Amygdala (tissue), 56 donors: ENCODE data around the gene MEGF11.

Experiments
- DNase-seq, 56 donors: peaks; one replicate each; lab custom pipeline; 2025; lab: John Stamatoyannopoulos, UW

Gene MEGF11

DNA sequence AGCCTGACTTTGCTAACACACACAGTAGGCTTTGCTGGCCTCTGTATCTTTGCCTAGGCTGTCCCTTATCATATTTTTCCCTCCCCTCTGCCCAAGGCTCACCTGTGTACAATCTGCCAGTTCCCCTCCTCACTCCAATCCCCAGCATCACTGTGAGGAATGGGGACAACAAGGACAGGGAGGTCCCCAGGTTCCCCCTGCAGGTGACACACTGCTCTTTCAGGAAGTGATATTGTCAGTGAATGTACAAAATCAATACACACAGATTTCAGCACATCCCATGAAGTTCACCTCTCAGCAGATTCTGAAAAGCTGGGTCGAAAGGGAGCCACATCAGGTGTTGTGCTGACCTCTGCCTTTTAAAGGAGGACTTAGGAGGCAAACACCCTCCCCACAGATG lies 206.8 kb downstream of the MEGF11 start:
- DNase-seq, result no peak

DNA sequence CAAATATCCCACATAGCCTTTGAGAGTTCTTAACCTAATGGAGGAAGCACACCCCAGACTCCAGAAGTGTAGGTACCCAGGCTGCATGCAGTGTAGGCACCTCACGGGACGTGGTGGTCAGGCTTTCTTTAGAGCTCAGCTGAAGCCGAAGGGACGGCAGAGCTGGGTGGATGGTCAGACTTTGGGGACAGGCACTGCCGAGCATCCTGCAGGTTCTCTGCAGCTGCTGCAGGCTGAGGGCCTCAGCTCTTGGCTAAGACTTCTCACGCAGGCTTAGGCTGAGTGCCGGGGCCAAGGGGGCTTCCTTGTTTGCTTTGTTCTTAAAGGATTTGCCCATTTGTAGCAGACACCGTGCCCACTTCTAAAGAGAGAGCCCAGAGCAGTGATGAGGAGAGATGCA lies 207.2 kb downstream of the MEGF11 start:
- no peak for DNase-seq

DNA sequence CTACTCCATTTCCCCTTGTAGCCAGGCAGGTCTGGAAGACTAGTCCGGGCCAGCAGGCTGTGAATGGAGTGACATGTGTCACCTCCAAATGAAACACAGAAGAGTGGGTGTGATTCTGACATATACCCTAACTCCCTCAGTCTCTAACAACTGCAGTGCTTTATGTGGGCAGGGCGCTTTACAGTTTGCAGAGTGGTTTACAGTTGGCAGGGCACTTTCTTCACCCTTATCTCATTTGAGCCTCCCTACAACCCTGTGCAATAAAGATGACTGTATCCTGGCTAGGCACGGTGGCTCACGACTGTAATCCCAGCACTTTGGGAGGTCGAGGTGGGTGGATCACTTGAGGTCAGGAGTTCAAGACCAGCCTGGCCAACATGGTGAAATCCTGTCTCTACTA lies 208.0 kb downstream of the MEGF11 start:
- no peak for DNase-seq

DNA sequence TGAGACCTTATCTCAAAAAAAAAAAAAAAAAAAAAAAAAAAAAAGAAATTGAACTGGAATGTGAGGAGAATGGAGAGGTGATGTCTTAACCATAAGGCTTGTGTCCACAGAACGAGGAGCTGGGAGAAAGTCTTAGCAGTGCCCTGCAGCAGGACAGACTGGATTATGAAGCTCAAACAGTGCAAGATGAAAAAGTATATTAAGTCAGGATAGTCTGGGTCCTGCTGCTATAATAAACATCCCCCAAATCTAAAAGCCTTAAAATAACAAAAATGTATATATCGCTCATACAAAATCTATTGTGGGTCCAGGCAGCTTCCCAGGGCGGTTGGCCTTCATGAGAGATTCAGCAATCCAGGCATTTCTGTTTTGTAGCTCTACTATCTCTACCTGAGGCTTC lies 208.7 kb downstream of the MEGF11 start:
- no peak for DNase-seq

DNA sequence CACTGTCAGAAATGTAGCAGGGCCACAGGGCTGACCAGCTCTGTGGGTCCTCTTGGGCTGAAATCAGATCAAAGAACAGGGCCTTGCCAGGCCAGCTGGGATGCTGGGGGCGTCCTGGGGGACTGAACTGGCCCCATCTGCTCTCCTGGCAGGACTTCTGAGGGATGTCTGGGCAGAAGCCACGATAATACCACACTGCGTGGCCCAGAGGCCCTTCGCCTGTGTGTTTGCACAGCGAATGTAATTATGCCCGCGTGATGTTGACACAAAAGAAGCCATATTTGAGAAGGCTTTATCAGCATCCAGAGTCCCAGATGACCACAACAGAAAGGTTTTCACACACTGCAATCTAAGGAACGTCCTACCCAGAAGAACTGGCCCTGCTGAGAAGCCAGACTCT lies 210.3 kb downstream of the MEGF11 start:
- no peak for DNase-seq

DNA sequence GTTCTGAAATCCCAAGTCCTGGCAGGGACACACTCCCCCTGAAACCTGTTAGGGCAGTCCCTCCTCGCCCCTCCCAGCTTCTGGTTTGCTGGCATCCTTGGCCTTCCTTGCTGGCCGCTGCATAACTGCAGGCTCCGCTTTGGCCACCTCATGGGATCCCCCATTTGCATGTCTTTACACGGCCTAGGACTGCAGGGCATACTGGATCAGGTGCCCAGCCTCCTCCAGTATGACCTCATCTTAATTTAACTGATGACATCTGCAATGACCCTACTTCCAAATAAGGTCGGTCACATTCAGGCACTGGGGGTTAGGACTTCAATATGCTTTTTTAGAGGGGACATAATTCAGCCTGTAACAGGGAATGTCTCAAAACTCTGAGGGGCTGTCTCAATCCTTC lies 210.9 kb downstream of the MEGF11 start:
- DNase-seq, result no peak

DNA sequence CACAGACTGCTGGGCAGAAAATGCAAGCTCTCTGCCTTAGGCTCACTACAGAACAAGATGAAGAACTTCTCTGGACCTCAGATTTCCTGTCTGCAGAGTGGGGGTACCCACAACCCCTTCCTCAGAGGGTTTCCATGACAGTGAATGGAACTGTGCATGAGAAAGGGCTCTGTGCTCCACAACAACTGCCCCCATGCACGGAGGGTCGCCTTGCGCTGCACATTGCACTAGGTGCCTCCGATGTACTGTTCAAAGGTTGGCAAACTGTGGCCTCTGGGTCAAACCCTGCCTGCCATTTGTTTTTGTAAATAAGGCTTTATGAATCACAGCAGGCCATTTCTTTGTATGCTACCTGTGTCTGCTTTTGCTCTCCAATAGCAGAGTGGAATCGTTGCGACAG lies 212.3 kb downstream of the MEGF11 start:
- no peak for DNase-seq

DNA sequence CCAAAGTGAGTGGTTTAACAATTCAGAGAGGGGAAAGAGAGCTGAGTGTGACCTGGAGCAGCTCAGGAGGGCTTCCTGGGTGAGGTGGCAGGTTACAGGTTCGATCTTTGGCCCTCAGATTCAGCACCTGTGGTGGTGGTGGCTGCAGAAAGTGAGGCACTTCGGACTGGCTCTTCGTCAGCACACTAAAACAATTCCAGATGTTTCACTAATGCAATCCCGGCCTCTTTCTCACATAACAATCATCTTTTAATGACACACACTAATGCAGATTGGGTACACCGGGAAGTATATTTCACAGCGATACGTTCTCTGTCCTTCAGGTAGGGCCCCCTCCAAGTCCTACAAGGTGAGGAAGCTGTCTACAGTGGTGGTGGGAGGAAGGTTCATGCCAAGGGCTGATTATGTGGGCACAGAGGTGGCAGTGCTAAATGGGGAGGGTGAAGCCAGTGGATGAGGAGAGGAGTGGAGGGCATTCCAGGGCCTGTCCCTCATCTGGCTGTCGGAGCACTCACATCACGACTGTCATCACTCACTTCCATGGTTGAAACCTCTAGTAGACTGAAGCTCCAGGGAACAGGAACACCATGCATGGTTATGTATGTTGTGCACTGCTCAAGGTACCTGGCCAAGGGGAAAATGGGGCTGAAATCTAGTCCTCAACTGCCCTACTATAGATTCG lies 213.2 kb downstream of the MEGF11 start:
- DNase-seq, result no peak

DNA sequence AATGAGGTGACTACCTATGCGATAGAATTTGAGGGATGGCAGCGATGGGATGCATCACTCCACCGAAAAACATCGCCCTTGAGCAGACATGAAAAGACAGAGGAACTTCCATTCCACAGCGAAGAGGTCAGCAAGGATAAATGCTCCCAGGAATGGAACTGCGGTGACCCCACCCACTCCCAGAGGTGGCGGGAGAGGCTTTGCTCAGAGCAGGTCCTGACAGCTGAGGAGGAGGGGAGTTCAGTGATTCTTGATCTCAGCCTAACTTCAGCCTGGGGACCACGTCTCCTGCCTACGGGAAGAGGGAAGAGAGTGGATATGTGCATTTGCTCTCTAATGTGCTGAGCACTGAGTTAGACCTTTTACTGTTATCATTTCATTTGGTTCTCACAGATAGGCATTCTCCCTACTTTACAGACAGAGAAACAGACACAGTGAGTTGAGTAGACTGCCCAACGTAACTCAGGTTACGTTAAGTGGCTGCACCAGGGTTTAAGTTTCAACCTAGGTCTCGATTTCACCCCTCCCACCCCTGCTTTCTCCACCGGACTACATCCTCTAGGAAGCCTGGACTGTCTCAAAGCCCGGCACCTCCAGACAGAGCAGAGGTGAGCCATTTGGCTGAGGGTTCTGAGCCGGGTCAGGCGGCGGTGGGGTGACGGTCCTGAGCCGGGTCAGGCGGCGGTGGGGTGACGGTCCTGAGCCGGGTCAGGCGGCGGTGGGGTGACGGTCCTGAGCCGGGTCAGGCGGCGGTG lies 214.3 kb downstream of the MEGF11 start:
- DNase-seq, result no peak

DNA sequence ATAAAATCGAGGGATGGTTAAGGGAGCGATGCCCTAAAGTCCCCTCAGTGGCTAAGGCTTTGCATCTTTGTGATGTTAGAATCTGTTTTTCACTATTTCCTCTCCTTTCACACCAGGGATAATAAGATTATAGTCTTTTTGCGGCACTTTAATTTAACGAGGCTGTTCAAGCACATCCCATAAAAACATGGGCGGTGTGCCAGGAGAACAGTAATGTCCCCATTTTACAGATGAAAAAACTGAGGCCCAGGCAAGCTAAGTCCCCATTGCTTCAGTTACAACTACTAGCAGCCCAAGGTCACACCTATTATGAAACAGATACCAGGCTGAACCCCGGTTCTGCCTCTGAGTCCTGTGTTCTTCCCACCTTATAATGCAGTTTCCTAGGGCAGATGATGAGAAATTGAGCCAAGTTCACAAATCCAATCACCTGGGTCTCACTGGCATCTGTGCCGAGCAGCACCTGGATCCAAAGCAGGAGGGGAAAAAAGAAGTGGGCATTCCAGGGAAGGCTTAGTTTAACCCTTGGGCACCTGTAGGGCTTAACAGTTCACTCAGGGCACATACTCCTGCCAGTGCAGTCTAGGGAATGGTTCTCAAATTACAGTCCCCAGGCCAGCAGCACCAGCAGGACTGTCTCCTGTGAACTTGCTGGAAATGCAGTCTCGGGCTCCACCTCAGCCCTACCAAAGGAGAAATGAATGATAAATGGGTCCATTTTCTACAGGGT lies 215.0 kb downstream of the MEGF11 start:
- DNase-seq, result no peak

DNA sequence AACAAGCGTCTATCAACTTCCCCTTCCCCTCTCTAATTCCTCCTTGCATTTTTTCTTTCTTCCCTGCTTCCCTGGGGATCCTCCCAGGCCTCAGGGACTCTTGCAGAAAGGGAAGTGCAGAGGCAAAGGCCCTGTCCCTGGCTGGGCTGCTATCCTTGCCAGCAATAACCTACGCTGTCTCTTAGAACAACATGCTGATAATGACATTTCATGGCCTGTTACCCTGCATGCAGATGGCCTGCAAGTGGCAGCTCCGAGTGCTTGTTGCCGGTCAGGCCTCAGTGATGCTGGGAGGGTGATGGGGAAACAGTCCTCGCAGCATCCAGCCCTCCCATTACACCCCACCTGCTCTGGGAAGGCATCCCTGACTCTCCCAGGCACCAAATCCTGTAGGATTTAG lies 216.7 kb downstream of the MEGF11 start:
- no peak for DNase-seq

DNA sequence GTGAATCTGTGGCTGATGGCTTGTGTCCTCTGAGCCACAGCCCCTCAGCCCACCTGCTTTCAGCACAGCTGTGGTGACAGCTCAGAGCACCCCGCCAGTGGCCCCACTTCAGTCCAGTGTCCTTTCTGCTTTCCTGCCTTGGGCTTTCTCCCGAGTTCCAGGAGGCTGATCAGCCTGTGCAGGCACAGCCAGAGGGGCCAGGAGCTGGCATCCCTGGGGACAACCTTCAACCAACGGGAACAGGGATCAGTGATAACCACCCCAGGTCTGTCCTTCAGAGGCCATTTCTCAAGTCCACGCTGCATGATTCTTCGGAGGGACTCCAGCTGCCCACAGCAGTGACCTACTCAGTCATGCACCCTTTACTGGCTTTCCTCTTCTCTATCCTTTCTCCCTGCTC lies 217.6 kb downstream of the MEGF11 start:
- no peak for DNase-seq

DNA sequence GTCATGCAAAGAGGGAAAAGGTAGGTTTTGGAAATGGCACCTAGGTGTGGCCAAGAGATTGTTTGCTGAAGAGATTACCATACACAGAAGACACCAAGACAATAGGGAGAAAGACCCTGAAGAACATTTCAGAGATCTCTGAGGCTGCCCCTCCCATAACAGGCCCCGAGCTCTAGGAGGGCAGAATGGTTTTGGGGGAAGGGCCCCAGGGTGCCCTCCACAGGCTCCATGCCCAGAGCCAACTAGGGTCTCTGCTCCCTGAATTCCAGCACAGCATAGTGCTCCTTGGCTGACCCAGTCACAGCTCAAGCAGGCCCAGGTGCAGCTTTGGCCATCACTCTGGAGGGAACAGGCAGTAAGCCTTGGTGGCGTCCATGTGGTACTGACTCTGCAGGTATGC lies 220.4 kb downstream of the MEGF11 start:
- no peak for DNase-seq

DNA sequence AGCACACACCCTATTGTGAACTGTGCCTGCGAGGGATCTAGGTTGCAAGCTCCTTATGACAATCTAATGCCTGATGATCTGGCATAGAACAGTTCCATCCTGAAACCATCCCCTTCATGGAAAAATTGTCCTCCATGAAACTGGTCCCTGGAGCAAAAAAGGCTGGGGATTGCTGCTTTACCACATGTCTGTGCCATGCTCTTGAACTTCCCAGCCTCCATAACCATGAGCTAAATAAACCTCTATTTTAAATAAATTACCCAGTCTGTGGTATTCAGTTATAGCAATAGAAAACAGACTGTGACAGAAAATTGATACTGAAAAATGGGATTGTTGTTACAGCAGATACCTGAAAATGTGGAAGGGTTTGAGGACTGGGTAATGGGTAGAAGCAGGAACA lies 221.5 kb downstream of the MEGF11 start:
- no peak for DNase-seq

DNA sequence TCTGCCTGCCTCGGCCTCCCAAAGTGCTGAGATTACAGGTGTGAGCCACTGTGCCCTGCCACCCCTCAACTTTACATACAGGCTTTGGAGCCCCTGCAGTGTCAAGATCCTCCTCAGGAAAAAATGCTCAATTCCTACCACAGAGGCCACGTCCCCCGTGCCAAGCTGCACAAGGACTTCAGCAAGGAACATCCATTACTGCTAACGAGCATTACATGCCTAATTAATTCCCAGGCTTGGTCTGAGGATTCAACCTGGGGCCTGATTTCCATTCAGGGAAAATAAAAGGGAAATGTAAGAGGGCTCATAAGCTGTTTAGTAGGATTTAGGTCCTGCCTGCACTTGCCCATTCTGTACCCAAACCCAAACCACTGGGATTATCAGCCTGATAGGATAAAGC lies 222.9 kb downstream of the MEGF11 start:
- DNase-seq, result no peak

DNA sequence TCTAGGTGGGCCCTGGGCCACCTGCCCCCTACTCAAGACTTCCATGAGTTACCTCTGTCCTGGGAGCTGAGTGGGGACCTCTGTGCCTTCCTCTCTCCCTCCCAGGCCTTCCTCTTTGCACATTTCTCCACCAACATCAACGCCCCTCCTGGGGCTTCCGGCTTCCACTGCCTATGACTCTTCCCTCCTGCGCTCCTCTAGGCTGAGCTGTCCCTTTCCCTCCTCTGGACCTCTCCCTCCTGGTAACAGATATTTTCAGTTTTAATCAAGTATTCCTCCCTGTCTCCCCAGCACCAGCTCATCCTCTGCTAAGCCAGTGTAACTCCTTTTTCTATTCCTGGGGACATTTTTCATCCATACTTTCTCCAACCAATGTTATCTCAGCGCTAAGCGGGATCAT lies 223.9 kb downstream of the MEGF11 start:
- no peak for DNase-seq

DNA sequence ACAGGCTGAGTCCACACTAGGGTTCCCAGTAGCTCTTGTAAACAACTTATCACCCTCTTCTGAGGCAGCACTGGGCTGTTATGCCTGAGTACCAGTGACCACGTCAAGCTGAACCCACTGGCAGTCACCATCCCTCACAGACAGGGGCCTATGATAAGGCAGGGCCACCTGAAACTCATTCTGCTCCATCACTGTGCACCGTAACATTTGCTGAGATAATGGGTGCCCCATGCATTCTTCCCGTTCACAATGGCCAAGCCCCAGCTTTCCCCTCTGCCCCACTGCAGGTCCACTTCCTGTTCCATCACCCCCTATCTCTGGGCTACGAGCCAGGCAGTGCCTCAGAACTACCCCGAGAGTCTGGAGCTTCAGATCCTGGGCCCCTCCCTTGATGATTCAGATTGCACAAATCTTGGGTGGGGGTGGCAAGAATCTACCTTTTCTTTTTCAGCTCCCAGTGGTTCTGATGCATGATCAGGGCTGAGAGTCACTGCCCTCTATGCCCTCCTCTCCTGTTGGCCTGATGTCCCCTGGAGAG lies 226.2 kb downstream of the MEGF11 start:
- DNase-seq, result no peak

DNA sequence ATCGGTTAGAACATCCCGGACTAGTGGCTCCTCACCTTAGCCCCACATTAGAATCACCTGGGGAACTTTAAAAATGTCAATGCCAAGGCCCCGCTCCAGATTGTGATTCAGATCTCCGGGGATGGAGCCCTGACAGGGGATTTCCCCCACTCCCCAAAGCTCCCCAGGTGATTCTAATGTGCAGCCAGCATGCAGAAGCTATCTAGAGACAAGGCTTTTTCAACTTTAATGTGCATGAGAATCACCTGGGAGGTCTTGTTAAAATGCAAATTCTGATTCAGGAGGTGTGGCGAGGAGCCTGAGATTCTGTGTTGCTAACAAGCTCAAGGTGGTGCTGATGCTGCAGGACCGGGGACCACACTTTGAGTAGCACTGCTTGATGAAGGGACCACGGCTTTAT lies 227.6 kb downstream of the MEGF11 start:
- DNase-seq, result no peak

DNA sequence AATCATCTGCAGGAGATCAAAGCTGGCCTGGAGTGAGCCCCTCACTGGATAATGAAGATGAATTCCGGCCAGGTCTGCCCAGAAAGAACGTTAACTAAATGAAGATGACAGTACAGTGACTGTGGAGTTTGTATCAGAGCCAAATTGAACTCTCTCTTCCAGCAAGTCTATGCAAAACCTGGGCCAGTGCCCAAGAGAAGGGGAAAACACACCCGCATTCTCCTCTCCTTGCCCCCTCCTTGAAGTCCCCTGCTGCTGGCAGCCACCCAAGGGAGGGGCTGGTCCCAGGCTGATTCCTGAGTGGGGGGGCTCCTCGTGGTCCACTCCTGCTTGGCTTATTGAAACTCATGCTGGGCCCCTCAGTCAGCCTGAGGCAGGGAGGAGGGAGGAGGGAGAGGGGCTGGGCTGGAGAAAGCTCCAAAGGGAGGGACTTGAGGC lies 228.5 kb downstream of the MEGF11 start:
- peak in 24 of 56 donors; percentile 3 to 72 (median 14) for DNase-seq

DNA sequence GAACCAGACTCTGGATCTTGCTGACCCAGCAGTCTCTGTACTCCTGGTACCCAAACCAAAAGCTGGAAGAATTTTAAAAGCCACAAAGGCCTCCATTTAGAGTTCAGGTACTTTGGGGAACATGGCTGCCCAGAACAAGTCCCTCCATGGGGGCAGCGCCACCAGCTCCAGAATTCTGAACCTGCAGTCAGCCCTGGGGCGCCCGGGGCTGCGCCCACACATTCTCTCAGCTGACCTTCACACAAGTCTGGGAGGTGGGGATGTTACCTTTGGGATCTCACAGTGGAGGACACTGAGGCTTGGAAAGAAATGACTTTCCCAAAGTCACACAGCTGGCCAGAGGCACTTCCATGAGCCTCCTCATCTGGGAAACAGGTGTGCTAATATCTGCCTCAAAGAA lies 229.4 kb downstream of the MEGF11 start:
- DNase-seq, result no peak

DNA sequence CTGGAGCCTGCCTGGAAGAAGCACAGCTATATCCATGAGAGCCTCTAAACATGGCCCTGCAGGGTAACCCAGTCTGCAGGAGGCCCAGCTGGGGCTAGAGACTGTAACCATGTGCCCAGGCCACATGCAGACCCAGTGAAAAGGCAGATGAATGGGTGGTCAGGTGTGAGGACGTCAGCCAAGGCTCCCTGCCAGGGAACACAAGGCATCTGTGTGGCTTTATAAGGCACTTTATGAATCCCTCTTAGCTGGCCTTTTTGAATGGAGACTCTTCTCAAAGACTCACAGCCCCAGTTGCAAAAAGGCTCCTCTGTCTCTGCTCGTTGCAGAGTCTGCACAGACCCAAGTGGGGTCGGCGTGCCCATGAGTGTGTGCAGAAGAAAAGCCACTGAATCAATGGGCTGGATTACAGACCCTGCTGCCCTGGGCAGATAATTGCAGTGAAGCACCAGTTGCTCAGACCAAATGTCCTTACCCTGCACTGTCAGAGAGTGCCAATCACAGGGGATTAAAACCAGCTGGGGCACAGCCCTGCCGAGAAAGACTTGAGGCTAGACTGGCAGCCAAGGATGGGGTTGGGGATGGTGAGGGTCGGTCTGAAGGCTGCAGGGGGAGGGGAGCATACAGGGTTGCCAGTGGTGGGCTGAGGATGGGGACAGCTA lies 230.1 kb downstream of the MEGF11 start:
- DNase-seq, result peak in 51 of 56 donors; percentile 3 to 80 (median 55)
